Hepatocyte (in vitro differentiated cells): Measurements from ENCODE around the gene KRT31. TPM values are rescaled to one million over a fixed set of nuclear protein-coding genes. Genes with fewer than 3 reads are reported as not detected.
A peak's percentile ranks its signal among the peaks of the same experiment; 100 is the strongest.
"Not testable (repeated sequence)": the region's sequence is repeated elsewhere in the genome, so short reads cannot be mapped to it uniquely, and the experiment has no call there.

Source experiments
- DNase-seq: peaks from one replicate; pipeline ENCODE4 v3.0.0-alpha.2; 2016; ENCODE audit warnings: low spot score
- H2AFZ ChIP-seq: fragments of 200-600 bp; sonication (generic); 2 replicates; pipeline ENCODE4 v1.6.0; 2016; ENCODE audit warnings: antibody characterized with exemption, mild to moderate bottlenecking
- H3K27ac ChIP-seq: fragments of 200-600 bp; sonication (generic); 2 replicates; pipeline ENCODE4 v1.5.1; 2016; ENCODE audit warnings: mild to moderate bottlenecking
- H3K27me3 ChIP-seq: fragments of 200-600 bp; sonication (generic); 2 replicates; pipeline ENCODE4 v1.6.1; 2016
- H3K36me3 ChIP-seq: fragments of 200-600 bp; sonication (generic); replicated peaks from 2 replicates; pipeline ENCODE4 v1.5.1; 2016; ENCODE audit warnings: low read depth; ENCODE audit not compliant: insufficient read depth
- H3K4me1 ChIP-seq: fragments of 200-600 bp; sonication (generic); 2 replicates; pipeline ENCODE4 v1.5.1; 2016; ENCODE audit warnings: mild to moderate bottlenecking, moderate library complexity; ENCODE audit not compliant: insufficient read depth
- H3K4me2 ChIP-seq: fragments of 200-600 bp; sonication (generic); 2 replicates; pipeline ENCODE4 v1.6.0; 2016
- H3K4me3 ChIP-seq: fragments of 200-600 bp; sonication (generic); 2 replicates; pipeline ENCODE4 v1.5.1; 2016; ENCODE audit warnings: mild to moderate bottlenecking
- H3K79me2 ChIP-seq: fragments of 200-600 bp; sonication (generic); 2 replicates; pipeline ENCODE4 v1.6.0; 2017; ENCODE audit warnings: mild to moderate bottlenecking
- H3K9me2 ChIP-seq: fragments of 200-600 bp; sonication (generic); replicated peaks from 2 replicates; pipeline ENCODE4 v1.6.0; 2017; ENCODE audit warnings: mild to moderate bottlenecking; ENCODE audit not compliant: insufficient read depth
- H3K9me3 ChIP-seq: fragments of 200-600 bp; sonication (generic); 2 replicates; pipeline ENCODE4 v1.5.1; 2016; ENCODE audit warnings: low read depth, mild to moderate bottlenecking
- H4K20me1 ChIP-seq: fragments of 200-600 bp; sonication (generic); 2 replicates; pipeline ENCODE4 v1.6.0; 2016; ENCODE audit warnings: mild to moderate bottlenecking; ENCODE audit not compliant: insufficient read depth, poor library complexity, severe bottlenecking
- EZH2 ChIP-seq: fragments of 200-600 bp; sonication (generic); IDR thresholded peaks from 2 replicates; pipeline ENCODE4 v1.6.1; 2016; ENCODE audit warnings: antibody characterized with exemption, mild to moderate bottlenecking, borderline replicate concordance
- EZH2phosphoT487 ChIP-seq: fragments of 200-600 bp; sonication (generic); IDR thresholded peaks from one replicate; pipeline ENCODE4 v1.6.1; 2018; ENCODE audit warnings: antibody characterized with exemption, mild to moderate bottlenecking, low read depth, moderate library complexity; ENCODE audit not compliant: unreplicated experiment, severe bottlenecking
- WGBS: methylation state at CpG from one replicate; pipeline ENCODE4 v1.1.6; 2016; ENCODE audit warnings: low lambda C conversion rate; ENCODE audit errors: missing lambda C conversion rate; 5-methylcytosine and 5-hydroxymethylcytosine counted together
- polyA plus RNA-seq: library from polyadenylated mRNA; unstranded; fragments of >200 nt; fragmentation: Nextera tagmentation; extraction: Ambion mirVana; gene quantifications from 2 replicates; pipeline ENCODE4 v1.2.1, GENCODE V29; 2016
- total RNA-seq: library from RNA; depleted of rRNA; stranded (reverse); fragments of >200 nt; gene quantifications from 2 replicates; pipeline ENCODE4 v1.2.3, GENCODE V29; 2014
- TF ChIP-seq, protein P1 (sequence below): fragments of 200-600 bp; sonication (generic); IDR thresholded peaks from 2 replicates; pipeline ENCODE4 v1.5.1; 2016; ENCODE audit warnings: antibody characterized with exemption, mild to moderate bottlenecking; ENCODE audit not compliant: poor library complexity

The KRT31 gene
- total and polyA plus RNA-seq, 2 experiments from 2014 or later, result not detected

DNA sequence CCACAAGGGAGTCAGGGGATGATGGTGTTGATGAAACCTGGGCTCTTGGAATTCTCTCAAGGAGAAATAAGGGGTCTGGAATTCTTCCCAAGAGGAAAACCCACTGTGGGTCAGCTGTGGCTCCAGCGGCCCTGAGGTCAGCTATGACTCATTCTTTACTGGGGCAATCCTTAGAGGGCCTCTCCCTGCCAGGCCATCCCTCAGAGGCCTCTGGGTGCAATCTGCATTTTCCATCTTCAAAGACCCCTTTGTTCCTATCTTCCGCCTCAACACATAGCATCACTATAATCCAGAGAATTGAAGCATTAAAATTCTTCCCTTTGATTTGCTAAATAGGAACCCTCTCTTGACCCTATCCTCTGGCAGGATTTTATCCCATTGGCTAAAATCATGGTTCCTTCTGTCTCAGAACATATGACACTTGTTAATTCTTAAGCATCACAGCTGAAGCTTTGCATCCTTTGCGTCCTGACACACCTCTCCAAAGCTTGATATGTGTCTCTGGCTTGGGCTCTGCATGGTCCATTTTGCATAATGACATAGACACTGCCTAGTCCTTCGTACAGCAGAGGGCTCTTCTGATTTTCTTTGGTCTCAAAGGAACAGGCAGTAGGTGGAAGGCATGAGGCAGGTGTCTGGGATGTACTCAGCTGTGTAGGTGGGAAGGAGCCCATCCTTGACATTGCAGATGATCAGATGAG lies 31.3 kb upstream of the KRT31 start:
- Histone ChIP-seq H3K27ac (no peak overlapping the region), H2AFZ (no peak overlapping the region), H3K9me2 (no peaks in the 10 kb centered on the region), H3K4me3 (no peak overlapping the region), H3K27me3 (no peaks in the 10 kb centered on the region), H3K79me2 (no peaks in the 10 kb centered on the region), H3K9me3 (no peaks in the 10 kb centered on the region), H3K36me3 (no peaks in the 10 kb centered on the region), H4K20me1 (no peaks in the 10 kb centered on the region), H3K4me2 (no peak overlapping the region), H3K4me1 (no peaks in the 10 kb centered on the region)
- no peak for DNase-seq
- TF ChIP-seq EZH2 (no peak), EZH2phosphoT487 (no peak)
- TF ChIP-seq, protein P1, sequence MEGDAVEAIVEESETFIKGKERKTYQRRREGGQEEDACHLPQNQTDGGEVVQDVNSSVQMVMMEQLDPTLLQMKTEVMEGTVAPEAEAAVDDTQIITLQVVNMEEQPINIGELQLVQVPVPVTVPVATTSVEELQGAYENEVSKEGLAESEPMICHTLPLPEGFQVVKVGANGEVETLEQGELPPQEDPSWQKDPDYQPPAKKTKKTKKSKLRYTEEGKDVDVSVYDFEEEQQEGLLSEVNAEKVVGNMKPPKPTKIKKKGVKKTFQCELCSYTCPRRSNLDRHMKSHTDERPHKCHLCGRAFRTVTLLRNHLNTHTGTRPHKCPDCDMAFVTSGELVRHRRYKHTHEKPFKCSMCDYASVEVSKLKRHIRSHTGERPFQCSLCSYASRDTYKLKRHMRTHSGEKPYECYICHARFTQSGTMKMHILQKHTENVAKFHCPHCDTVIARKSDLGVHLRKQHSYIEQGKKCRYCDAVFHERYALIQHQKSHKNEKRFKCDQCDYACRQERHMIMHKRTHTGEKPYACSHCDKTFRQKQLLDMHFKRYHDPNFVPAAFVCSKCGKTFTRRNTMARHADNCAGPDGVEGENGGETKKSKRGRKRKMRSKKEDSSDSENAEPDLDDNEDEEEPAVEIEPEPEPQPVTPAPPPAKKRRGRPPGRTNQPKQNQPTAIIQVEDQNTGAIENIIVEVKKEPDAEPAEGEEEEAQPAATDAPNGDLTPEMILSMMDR, result no peak
- WGBS, result 66% methylated on average over 4 of the region's 4 CpGs

DNA sequence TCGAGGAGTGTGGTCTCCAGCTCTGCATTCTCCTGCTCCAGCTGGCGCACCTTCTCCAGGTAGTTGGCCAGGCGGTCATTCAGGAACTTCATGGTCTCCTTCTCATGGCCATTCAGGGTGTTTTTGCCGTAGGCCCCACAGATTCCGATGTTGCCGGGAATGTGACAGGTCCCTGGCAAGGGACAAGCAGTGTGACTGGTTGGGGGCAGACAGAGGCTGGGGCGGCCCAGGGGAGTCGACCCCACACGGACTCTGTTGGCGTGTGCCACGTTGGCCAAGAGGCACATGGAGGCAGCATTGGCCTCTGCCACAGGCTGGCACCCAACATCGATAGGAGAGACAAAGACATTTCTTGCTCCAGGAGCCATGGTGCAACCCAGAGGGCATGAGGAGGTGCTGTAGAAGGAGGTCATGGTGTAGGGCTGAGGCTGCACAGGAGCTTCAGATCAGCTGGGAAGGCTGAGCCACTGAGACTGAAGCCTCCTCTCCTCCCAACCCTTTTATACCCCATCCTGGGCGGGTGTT lies 26.8 kb upstream of the KRT31 start, which contains the start of gene KRT37:
TSS of gene KRT37 (minus strand) at position 475 of the 525 bp plus-strand sequence. CDS start at position 413, 62 bp downstream.
- Histone ChIP-seq H3K79me2 (no peaks in the 10 kb centered on the region), H4K20me1 (no peaks in the 10 kb centered on the region), H3K36me3 (no peaks in the 10 kb centered on the region), H3K9me3 (no peaks in the 10 kb centered on the region), H3K4me1 (peaks cover 6% of the 10 kb centered on the region), H3K9me2 (no peaks in the 10 kb centered on the region), H3K27me3 (no peaks in the 10 kb centered on the region), H3K27ac (no peak within 1 kb of the TSS), H2AFZ (no peak within 1 kb of the TSS), H3K4me3 (no peak within 1 kb of the TSS), H3K4me2 (no peak within 1 kb of the TSS)
- TF ChIP-seq, protein P1, result no peak
- no peak for TF ChIP-seq EZH2phosphoT487
- TF ChIP-seq EZH2, result no peak
- no peak for DNase-seq
- WGBS, result 98% methylated on average over 13 of the region's 13 CpGs

DNA sequence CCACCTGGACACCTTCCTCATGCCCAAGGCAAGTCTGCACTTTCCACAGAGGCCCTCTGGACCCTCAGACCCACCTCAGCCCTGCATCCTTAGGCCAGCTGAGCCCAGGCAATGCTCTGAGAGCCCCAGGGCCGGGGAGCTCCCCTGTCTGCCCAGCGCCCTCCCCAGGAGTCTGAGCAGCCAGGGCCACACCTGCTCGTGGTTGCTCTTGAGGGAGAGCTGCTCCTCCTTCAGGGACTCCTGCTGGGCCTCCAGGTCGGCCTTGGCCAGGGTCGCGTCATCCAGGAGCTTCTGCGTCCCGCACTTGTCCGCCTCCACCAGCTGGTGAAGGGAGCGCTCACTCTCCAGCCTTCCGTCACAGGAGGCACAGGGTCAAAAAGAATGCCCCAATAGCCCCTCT lies 25.2 kb upstream of the KRT31 start:
- H3K4me3 ChIP-seq, H3K4me2 ChIP-seq, H3K9me3 ChIP-seq, H3K79me2 ChIP-seq, H3K27ac ChIP-seq, H2AFZ ChIP-seq, H3K36me3 ChIP-seq, H3K27me3 ChIP-seq, H3K4me1 ChIP-seq, H4K20me1 ChIP-seq, DNase-seq, H3K9me2 ChIP-seq: not testable (repeated sequence)
- over 99% methylated on average over 11 of the region's 11 CpGs for WGBS

- TF ChIP-seq EZH2, result no peak
- Histone ChIP-seq H4K20me1 (no peaks in the 10 kb centered on the region), H3K79me2 (no peaks in the 10 kb centered on the region), H3K4me3 (no peak overlapping the region), H3K9me2 (no peaks in the 10 kb centered on the region), H3K27me3 (no peaks in the 10 kb centered on the region), H2AFZ (no peak overlapping the region), H3K4me2 (no peak overlapping the region), H3K4me1 (peaks cover 16% of the 10 kb centered on the region), H3K9me3 (no peaks in the 10 kb centered on the region), H3K36me3 (no peaks in the 10 kb centered on the region), H3K27ac (peak overlapping the region; percentile 69)
- no peak for DNase-seq
- WGBS, result 54% methylated on average over 4 of the region's 4 CpGs
These were observed 24.2 kb upstream of the KRT31 start for GRCh38 chr17:41421617-41422016.
